Heart right ventricle (tissue), 16 donors: Measurements from ENCODE around the gene DNAAF1. TPM values are rescaled to one million over a fixed set of nuclear protein-coding genes. Genes with fewer than 3 reads are reported as not detected.

Experiments used
- ATAC-seq, 8 donors: fragments of 200-7000 bp; cut with Tn5 transposase; one replicate each; pipeline ENCODE4 v1.9.1; 2020; ENCODE audit warnings: mild to moderate bottlenecking in 8 of 8, moderate library complexity in 8 of 8, moderate number of reproducible peaks in 1 of 8
- DNase-seq, 2 donors: peaks; one replicate each; pipeline ENCODE4 v3.0.0-alpha.2; 2020
- H3K27ac ChIP-seq, 10 donors: fragments of 200-600 bp; sonication (generic) in 2 of 10; one replicate each; pipeline versions ENCODE4 v1.5.0 to v1.8.0; 2020 to 2022; ENCODE audit warnings: mild to moderate bottlenecking in 3 of 10
- H3K27me3 ChIP-seq, 7 donors: fragments of 200-600 bp; one replicate each; pipeline ENCODE4 v1.8.0; 2021 to 2022; ENCODE audit warnings: mild to moderate bottlenecking in 2 of 7
- H3K36me3 ChIP-seq, 9 donors: fragments of 200-600 bp; sonication (generic) in 1 of 9; one replicate each; pipeline versions ENCODE4 v1.5.0 to v1.8.0; 2020 to 2022; ENCODE audit warnings: mild to moderate bottlenecking in 2 of 9
- H3K4me1 ChIP-seq, 9 donors: fragments of 200-600 bp; sonication (generic) in 1 of 9; one replicate each; pipeline versions ENCODE4 v1.5.0 to v1.8.0; 2020 to 2022; ENCODE audit warnings: mild to moderate bottlenecking in 4 of 9
- H3K4me3 ChIP-seq, 10 donors: fragments of 200-600 bp; sonication (generic) in 2 of 10; one replicate each; pipeline versions ENCODE4 v1.5.0 to v1.8.0; 2020 to 2022; ENCODE audit warnings: mild to moderate bottlenecking in 7 of 10, moderate library complexity in 2 of 10
- H3K9me3 ChIP-seq, 11 donors: fragments of 200-600 bp in 10 of 11; sonication (generic) in 2 of 11; one replicate each; pipeline versions ENCODE4 v1.5.0 to v1.8.0; 2013 to 2022; ENCODE audit warnings: mild to moderate bottlenecking in 2 of 11, control low read depth in 1 of 11, moderate library complexity in 1 of 11
- WGBS, 2 donors: extraction: QIAGEN DNeasy Blood & Tissue Kit; methylation state at CpG; one replicate each; pipeline ENCODE4 v1.1.7; 2013; ENCODE audit warnings: inconsistent platforms in 1 of 2; 5-methylcytosine and 5-hydroxymethylcytosine counted together
- intact Hi-C, 10 donors: fragments of 100-400 bp; cut with DNase I; formaldehyde crosslinking; loops; one replicate each; pipeline versions ENCODE4 v1.11.1 to v1.14.2; 2022
- polyA plus RNA-seq, 2 donors: library from polyadenylated mRNA; stranded (reverse); fragments of 200-250 nt; gene quantifications; one replicate each; pipeline ENCODE4 v1.2.3, GENCODE V29; 2013
- total RNA-seq, 10 donors: library from RNA; stranded (reverse); fragmentation: NEBNext Ultra II Directional in 3 of 10; extraction: Animal tissue kit (Norgen Biotek cat#: 25700) in 3 of 10; gene quantifications; one replicate each; pipeline versions ENCODE4 v1.2.1 to v1.2.4, GENCODE V29; 2021 to 2023
- TF ChIP-seq, protein P1 (sequence below), 9 donors: fragments of 200-600 bp; sonication (generic) in 2 of 9; IDR thresholded peaks; one replicate each; pipeline versions ENCODE4 v1.5.0 to v1.8.0; 2021 to 2022; ENCODE audit warnings: antibody characterized with exemption in 9 of 9, mild to moderate bottlenecking in 5 of 9, moderate library complexity in 1 of 9
- donor health status: Arrhythmogenic right ventricular cardiomyopathy.
- donor health status: ischemic (EF 13 %, LVEDD 7.1; RV severe dilation, severe dysfunction).
- donor health status: healthy with polysubstance abuse.
- donor health status: DM: no; HTN: yes; CAD: no.
- donor health status: DM: no; HTN: no; CAD: no.
- donor health status: ischemic (EF 25% LVEDD 6.9; RV normal size, moderate dysfunction).
- donor health status: ischemic (EF 25% LVEDD 5.7; RV mildly dilated, moderate dysfunction).
- donor health status: healthy.
- donor health status: DM: yes; HTN: yes; CAD: no.
- donor health status: Ischemic cardiomyopathy.
- donor health status: ischemic (EF 35%, LVEDD 5.7; RV mildly dilated, moderate dysfunction).
- donor health status: nonischemic (EF 11% LVEDD 7.7; RV severe dilation, severe dysfunction).
- donor health status: DM: yes; HTN: yes; CAD: no.
- donor health status: PGD.
- donor health status: ischemic (EF 29% LVEDD 5.4; RV normal size, mild dysfunction).
- donor health status: nonischemic (EF 23%, LVEDD 6.1; RV moderate dilation, normal function).

DNAAF1 gene
- total and polyA plus RNA-seq, 12 donors, result 0.23 to 2.6 (median 0.33) TPM; not detected in 7

DNA sequence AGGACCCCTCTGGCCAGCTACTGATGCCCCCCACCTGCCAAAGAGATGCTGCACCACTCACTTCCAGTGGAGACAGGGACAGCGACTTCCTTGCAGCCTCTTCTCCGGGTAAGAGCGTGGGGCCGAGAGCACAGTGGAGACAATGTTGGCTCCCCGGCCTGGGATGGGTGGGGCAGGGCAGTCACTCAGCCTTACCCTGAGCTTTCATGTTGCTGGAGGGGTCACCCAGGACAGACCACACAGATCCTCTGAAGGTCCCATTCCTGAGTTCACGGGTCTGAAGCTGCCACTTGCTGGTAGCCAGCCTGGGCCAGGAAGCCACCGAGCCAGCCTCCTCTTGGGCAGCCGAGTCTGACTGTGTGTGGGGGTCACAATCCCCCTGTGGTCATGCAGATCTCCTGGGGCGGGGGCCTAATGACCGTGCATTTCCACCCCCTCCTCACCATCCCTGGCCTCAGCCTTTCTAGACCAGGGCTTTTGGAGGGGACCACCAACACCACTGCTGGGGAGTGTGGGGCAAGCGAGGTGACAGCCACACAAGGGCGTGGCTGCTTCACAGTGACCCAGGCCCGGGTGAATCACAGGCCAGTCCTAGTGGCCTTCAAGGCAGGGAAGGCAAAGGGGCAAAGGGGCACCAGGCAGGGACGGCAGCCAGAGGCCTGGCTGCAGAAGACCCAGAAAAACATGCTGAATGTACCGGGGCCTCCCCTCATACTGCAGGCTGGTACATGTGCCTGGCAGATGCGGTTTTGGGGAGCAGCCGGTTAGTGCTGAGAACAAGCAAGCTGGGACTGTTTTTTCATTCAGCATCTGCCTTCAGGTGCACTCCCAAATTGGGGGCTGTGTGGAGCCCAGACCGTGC lies 31.3 kb downstream of the DNAAF1 start:
- Histone ChIP-seq H3K4me3 (peak overlapping the region in 1 of 10 donors; percentile 7), H3K4me1 (peaks cover 30 to 61% (median 43%) of the 10 kb centered on the region in 9 donors), H3K9me3 (no peaks in the 10 kb centered on the region), H3K36me3 (peaks cover 0 to 40% (median 29%) of the 10 kb centered on the region in 9 donors), H3K27me3 (no peaks in the 10 kb centered on the region), H3K27ac (peak overlapping the region; percentile 18 to 91 (median 84))
- WGBS, 2 donors, result 55 to 65% methylated on average over 18 of the region's 18 CpGs
- peak in 7 of 8 donors; percentile 13 to 45 (median 36) for ATAC-seq
- no peak for DNase-seq
- TF ChIP-seq, protein P1, sequence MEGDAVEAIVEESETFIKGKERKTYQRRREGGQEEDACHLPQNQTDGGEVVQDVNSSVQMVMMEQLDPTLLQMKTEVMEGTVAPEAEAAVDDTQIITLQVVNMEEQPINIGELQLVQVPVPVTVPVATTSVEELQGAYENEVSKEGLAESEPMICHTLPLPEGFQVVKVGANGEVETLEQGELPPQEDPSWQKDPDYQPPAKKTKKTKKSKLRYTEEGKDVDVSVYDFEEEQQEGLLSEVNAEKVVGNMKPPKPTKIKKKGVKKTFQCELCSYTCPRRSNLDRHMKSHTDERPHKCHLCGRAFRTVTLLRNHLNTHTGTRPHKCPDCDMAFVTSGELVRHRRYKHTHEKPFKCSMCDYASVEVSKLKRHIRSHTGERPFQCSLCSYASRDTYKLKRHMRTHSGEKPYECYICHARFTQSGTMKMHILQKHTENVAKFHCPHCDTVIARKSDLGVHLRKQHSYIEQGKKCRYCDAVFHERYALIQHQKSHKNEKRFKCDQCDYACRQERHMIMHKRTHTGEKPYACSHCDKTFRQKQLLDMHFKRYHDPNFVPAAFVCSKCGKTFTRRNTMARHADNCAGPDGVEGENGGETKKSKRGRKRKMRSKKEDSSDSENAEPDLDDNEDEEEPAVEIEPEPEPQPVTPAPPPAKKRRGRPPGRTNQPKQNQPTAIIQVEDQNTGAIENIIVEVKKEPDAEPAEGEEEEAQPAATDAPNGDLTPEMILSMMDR (IDR thresholded peaks at IDR 0.05), result no peak
- intact Hi-C loops, result loop anchor here in 3 of 10 donors (5.0 to 10.0 kb wide), 6 partner anchors 59 to 349 kb away; partner anchors contain the start of genes NECAB2 (in 2 of the 3) and MBTPS1 (in 1 of the 3)

DNA sequence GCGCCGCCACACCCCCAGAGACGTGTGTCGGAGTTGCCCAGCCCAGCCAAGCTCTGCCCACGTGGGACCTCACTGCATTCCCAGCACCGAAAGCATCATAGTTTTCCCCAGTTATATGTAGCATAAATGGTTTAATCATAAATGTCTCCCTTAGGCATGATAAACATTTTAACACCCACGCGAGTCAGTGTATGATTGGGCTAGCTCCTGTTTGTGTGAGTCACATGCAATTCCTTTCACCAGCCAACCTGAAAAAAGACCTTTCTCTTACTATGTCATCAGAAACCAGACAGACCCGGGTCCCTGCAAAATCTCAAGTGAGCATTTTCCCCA lies 32.6 kb downstream of the DNAAF1 start:
- TF ChIP-seq, protein P1 (IDR thresholded peaks at IDR 0.05), result no peak
- WGBS, 2 donors, result 35 to 46% methylated on average over 9 of the region's 9 CpGs
- peaks cover 30 to 69% (median 43%) of the 10 kb centered on the region in 9 donors for H3K4me1 ChIP-seq
- H3K9me3 ChIP-seq, result no peaks in the 10 kb centered on the region
- H3K27ac ChIP-seq, result peak overlapping the region; percentile 54 to 91 (median 84)
- peak in 2 of 8 donors; percentile 28 to 40 for ATAC-seq
- DNase-seq, result no peak
- H3K27me3 ChIP-seq, result no peaks in the 10 kb centered on the region
- H3K36me3 ChIP-seq, result peaks cover 0 to 53% (median 41%) of the 10 kb centered on the region in 9 donors
- no peak overlapping the region for H3K4me3 ChIP-seq
- intact Hi-C loops, result loop anchor here in 3 of 10 donors (5.0 to 10.0 kb wide), 6 partner anchors 60 to 350 kb away; partner anchors contain the start of genes NECAB2 (in 2 of the 3) and MBTPS1 (in 1 of the 3)

DNA sequence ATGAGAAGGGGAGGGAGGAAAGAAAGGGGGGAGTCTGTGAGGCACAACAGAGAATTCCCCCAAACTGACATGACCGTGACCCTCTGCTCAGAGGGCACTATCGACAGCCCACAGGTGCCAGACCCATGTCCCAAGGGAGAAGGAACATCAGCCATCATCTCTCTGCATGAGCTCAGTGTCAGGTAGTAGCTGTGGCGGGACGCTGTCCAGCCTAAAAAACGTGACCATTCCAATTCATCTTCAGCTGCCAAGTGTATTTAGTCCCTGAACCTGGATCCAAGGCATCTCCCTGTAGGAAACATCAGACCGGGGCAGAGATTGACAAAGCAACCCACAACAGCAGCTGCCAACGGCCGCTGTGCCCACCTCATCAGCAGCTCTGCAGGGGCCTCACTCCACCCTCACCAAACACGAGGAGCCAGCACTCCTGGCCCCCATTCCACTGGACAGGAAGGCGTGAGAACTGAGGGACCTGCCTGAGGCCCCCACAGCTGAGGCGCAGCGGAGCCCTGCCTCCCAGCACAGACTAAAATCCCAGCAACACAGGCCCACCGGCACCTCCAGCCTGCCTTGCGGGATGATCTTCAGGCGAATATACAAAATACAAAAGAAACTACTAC lies 33.1 kb downstream of the DNAAF1 start:
- Histone ChIP-seq H3K4me1 (peaks cover 30 to 74% (median 43%) of the 10 kb centered on the region in 9 donors), H3K27ac (peak overlapping the region in 8 of 10 donors; percentile 62 to 91 (median 87)), H3K9me3 (no peaks in the 10 kb centered on the region), H3K4me3 (no peak overlapping the region), H3K27me3 (no peaks in the 10 kb centered on the region), H3K36me3 (peaks cover 0 to 58% (median 43%) of the 10 kb centered on the region in 9 donors)
- DNase-seq (no peak), ATAC-seq (peak in 2 of 8 donors; percentile 8)
- 79 to 80% methylated on average over 15 of the region's 15 CpGs for WGBS, 2 donors
- intact Hi-C loops, result loop anchor here in 3 of 10 donors (5.0 to 10.0 kb wide), 6 partner anchors 61 to 351 kb away; partner anchors contain the start of genes NECAB2 (in 2 of the 3) and MBTPS1 (in 1 of the 3)
- TF ChIP-seq, protein P1 (IDR thresholded peaks at IDR 0.05), result no peak
